ENCODE data around the gene APOL6.

GRCh38 chr22:35661464-35661863 lies 13.2 kb downstream of the APOL6 start:
- TF ChIP-seq POLR2A (IDR thresholded peaks at IDR 0.05; ENCODE audit: low read length) (no peak), GATA1 (IDR thresholded peaks at IDR 0.05; ENCODE audit: low read depth, low read length) (no peak)
